EL (cell line): ENCODE data around the gene ERLIN1.

Source experiments
- DNase-seq: peaks from one replicate; pipeline ENCODE4 v3.0.0-alpha.2; 2016

ERLIN1 gene

GRCh38 chr10:100168313-100168643, 17.6 kb downstream of the ERLIN1 start:
- DNase-seq: no peak

- no peak for DNase-seq
These were observed 18.1 kb downstream of the ERLIN1 start for GRCh38 chr10:100167553-100168312.

- DNase-seq: no peak
These were observed 21.9 kb downstream of the ERLIN1 start for GRCh38 chr10:100163704-100164621.

GRCh38 chr10:100162696-100163095, 23.1 kb downstream of the ERLIN1 start:
- no peak for DNase-seq

GRCh38 chr10:100158044-100158805, 27.6 kb downstream of the ERLIN1 start:
- DNase-seq: no peak

- DNase-seq: no peak
These were observed 28.7 kb downstream of the ERLIN1 start for GRCh38 chr10:100157156-100157555.

- no peak for DNase-seq
These were observed 29.9 kb downstream of the ERLIN1 start for GRCh38 chr10:100155936-100156335.

- DNase-seq: no peak
These were observed 31.2 kb downstream of the ERLIN1 start for GRCh38 chr10:100154666-100155065.

- no peak for DNase-seq
These were observed 32.5 kb downstream of the ERLIN1 start for GRCh38 chr10:100153239-100153825.

DNA sequence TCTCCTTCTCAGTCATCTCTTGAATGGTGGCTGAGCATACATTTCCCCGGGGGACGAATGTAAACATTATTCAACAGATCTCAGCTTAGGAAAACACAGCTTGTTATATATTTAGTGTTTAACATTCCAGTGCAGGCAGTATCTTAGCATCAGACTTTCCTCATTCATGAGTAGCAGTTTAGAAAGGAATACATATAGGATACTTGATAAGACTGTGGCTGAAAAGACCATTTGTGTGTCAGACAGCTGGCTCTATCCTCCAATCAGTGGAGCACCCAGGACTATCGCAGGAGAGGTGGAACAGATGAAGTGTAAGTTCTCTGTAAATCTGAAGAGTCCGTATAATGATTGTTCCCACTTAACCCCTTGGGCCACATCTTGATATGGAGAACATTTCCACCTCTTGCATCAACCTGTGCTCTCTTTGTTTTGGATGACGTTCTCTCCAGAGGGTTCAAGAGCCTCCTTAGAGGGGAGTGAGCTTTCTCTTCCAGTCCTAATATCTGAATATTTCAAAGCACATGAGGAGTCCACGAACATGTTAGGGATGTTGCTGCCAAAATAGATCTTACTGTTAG, 34.0 kb downstream of the ERLIN1 start:
- no peak for DNase-seq

GRCh38 chr10:100148353-100149211, 37.2 kb downstream of the ERLIN1 start:
- DNase-seq: peak; percentile 27

DNA sequence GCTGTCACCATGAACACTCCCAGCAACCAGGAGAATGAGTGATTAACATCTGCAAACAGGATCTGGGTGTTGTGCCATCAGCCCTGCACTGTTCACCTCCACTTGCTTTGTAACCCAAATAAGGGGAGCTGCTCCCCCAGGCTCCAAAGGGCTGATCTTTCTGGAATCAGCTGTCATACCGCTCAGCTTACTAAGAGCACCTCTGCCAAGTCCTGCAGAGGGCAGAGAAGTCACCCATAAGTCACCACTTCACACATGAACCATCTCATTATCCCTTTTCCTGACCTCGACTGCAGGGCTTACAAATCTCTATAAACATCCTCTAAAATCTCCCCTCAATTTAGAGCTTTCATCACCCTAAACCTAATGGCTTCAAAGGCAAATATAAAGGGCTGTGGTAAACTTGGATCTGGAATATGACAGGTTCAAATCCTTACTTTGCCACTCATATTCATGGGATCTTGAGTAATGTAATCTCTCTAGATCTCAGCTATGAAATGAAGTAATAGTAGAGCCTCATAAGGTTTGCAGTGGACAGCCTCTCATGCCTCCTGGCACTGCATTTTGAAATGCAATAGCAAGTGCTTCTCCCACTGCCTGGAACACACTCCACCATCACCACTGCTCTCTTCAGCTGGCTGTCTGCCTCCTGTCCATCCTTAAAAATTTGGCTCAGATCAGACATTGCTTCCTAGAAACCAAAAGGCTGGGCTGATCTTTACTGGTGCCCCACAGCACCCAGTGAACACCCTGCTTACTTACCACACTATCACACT, 38.8 kb downstream of the ERLIN1 start:
- peak; percentile 11 for DNase-seq

DNA sequence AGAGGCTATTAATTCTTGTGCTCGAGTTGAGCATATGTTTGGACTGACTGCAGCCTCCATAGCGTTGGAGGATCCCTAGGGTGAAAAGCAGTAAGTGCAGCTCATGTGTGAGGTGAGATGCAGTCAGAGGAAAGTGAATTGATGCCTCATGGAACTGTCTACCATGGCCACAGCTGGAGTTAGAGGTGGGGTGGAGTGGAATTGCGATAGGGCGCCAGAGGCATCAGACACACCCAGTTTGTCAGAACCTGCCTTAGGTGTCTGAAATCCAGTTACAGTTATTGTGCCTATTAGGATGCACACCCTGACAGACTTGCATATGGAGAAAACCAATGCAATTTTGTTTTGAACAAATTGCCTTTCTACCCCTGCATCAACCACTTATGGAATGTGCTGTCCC, 39.4 kb downstream of the ERLIN1 start:
- DNase-seq: no peak

DNA sequence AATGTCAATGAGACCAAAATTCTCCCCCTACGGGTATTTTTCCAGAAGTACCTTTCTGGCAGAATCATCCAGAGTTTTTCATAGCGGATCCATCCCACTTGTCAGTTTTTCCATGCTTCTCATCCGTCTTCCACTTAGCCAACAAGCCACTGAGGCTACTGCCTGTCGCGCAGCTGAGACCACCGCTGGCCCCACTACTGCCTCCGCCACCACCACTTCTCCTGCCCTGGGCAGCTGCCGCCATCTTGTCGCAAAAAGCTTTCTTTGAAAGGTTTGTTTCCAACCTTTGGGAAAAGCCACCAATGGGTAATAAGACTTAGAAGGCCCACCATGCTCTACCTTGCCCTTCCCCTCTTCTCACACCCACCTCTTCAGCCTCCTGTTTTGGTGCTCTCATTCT, 42.1 kb downstream of the ERLIN1 start:
- DNase-seq: no peak

DNA sequence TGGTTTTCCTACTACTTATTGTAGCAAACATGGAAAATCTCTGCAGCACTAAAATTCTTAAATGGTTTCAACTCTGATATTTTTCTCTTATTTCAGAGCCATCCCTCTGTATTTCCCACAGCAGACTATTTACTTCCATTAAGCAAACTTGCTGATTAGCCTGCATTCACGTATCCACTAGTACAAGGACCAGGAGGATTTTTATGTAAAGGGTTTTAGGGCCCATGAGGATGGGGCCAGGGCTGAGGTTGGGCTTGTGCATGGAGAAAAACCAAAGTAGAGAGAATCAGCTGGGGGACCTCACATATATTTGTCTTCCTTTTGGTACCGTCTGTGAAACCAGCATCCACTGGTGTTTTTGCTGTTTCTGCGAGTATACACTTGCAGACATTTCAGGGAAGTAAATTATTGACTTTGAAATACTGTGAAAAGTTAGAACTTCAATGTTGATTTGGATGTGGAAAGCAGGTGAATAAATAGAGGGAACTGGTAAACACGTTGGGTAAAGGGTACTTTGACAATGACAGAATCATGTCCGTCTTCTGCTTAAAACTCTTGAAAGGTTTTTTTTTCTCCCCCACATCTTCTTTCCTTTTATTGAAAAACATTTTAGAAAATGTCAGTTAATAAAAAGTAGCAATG, 44.3 kb downstream of the ERLIN1 start:
- DNase-seq: no peak

- no peak for DNase-seq
These were observed 45.8 kb downstream of the ERLIN1 start for GRCh38 chr10:100140070-100140469.

DNA sequence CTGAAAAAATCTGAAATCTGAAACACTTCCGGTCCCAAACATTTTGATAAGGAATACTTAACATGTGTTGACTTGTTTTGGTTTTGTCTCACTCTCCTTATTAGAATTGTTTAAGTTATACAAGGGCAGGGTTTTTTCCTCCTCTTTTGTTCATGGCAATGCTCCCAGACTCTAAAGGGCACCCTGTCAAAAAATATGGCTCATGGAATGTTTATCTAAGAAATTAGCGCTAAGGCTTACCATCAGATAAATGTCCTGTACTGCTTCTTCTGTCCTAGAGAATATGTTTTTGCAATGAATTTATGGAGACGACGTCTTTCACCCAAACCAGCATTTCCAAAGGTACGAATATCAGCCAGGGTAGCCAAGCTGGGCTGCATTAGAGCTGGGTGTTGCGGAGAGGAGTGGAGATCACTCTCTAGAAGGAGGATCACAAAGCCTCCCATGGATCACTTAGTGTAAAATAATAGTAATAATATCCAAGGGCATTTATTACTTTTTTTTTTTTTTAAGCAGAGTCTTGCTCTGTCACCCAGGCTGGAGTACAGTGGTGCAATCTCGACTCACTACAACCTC, 46.8 kb downstream of the ERLIN1 start:
- no peak for DNase-seq

- DNase-seq: no peak
These were observed 50.3 kb downstream of the ERLIN1 start for GRCh38 chr10:100135486-100135885.

DNA sequence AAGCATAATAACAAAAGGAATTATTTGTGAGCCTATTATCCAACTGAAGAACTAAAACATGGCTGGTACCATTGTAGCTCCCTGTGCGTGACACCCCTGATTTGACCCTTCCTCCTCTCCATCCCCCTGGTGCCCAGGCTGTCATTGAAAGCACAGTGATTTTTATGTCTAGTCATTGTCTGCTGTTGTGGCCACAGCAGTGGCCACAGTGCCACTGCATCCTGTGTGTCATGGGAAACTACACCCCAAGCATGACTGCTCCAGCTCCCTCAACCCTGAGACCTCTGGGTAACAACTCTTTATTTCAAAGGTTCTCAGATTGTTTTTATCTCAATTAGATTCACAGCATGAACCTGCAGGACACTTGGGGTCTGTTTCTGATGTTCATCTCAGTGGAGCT, 52.0 kb downstream of the ERLIN1 start:
- no peak for DNase-seq

DNA sequence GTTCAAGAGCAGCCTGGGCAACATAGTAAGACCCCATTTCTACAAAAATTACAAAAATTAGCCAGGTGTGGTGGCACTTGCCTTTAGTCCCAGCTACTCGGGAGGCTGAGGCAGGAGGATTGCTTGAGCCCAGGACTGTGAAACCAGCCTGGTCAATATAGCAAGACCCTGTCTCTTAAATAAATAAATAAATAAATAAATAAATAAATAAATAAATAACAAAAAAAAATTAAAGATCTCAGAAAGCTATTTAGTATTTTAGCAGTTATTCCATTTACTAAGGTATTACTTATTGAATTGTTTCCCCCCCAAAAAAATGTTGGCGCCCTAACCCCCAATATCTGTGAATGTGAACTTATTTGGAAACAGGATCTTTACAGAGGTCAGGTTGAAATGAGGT, 53.4 kb downstream of the ERLIN1 start:
- DNase-seq: no peak
